Brain microvascular endothelial cell (primary cell): ENCODE data around the gene FAM177A1.
"Not testable (repeated sequence)": the region's sequence is repeated elsewhere in the genome, so short reads cannot be mapped to it uniquely, and the experiment has no call there.

Experiments used
- DNase-seq: peaks from one replicate; pipeline ENCODE4 v3.0.0-alpha.2; 2020
- H3K27ac ChIP-seq: fragments of 250-450 bp; sonication (Bioruptor Pico); 2 replicates; pipeline ENCODE4 v1.5.1; 2020; ENCODE audit warnings: mild to moderate bottlenecking, moderate library complexity
- H3K27me3 ChIP-seq: fragments of 250-450 bp; sonication (Bioruptor Pico); replicated peaks from 2 replicates; pipeline ENCODE4 v1.5.1; 2020; ENCODE audit warnings: mild to moderate bottlenecking
- H3K36me3 ChIP-seq: fragments of 250-450 bp; sonication (Bioruptor Pico); replicated peaks from 2 replicates; pipeline ENCODE4 v1.5.1; 2020; ENCODE audit warnings: mild to moderate bottlenecking
- H3K4me3 ChIP-seq: 2 replicates; pipeline ENCODE4 v1.5.1; 2011; ENCODE audit warnings: low read depth, mild to moderate bottlenecking, control low read depth, low read length, moderate library complexity
- CTCF ChIP-seq: IDR thresholded peaks from 2 replicates; pipeline ENCODE4 v1.5.1; 2011; ENCODE audit warnings: low read depth, mild to moderate bottlenecking, moderate library complexity, low read length, control low read depth, inconsistent platforms; ENCODE audit errors: missing control alignments
- in situ Hi-C: cut with HindIII; loops from 2 replicates; pipeline ENCODE4 v1.10.0; 2017; ENCODE audit warnings: low sequenced_read_pairs, low pct_ligation_motif_present

The FAM177A1 gene

GRCh38 chr14:35020713-35021112 is 25.4 kb upstream of the FAM177A1 start:
- peaks cover 34% of the 10 kb centered on the region for H3K36me3 ChIP-seq
- no peaks in the 10 kb centered on the region for H3K27me3 ChIP-seq
- DNase-seq: no peak
- H3K27ac ChIP-seq: no peak overlapping the region
- TF ChIP-seq CTCF: no peak
- no peak overlapping the region for H3K4me3 ChIP-seq
- in situ Hi-C loops: no loop called here

GRCh38 chr14:35028435-35028834 is 17.6 kb upstream of the FAM177A1 start:
- in situ Hi-C loops: no loop called here
- no peak for TF ChIP-seq CTCF
- Histone ChIP-seq H3K4me3 (no peak overlapping the region), H3K27me3 (no peaks in the 10 kb centered on the region), H3K36me3 (peaks cover 37% of the 10 kb centered on the region), H3K27ac (no peak overlapping the region)
- no peak for DNase-seq

DNA sequence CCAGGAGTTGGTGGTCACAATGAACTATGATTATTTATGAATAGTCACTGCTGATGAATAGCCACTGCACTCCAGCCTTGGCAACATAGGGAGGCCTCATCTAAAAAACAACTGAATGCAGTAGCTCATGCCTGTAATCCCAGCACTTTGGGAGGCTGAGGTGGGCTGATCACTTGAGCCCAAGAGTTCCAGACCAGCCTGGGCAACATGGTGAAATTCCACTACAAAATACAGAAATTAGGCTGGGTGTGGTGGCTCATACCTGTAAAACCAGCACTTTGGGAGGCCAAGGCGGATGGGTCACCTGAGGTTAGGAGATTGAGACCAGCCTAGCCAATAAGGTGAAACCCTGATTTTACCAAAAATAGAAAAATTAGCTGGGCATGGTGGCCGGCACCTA is 13.5 kb upstream of the FAM177A1 start:
- in situ Hi-C loops: no loop called here

DNA sequence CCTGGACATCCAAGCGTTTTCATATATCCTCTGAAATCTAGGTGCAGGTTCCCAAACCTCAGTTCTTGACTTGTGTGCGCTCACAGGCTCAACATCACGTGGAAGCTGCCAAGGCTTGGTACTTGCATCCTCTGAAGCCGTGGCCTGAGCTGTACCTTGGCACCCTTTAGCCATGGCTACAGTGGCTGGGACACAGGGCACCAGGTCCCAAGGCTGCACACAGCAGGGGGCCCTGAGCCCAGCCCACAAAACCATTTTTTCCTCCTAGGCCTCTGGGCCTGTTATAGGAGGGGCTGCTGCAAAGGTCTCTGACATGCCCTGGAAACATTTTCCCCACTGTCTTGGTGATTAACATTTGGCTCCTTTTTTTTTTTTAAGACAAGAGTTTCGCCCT is 11.6 kb upstream of the FAM177A1 start:
- H3K36me3 ChIP-seq: peaks cover 21% of the 10 kb centered on the region
- TF ChIP-seq CTCF: no peak
- DNase-seq: no peak
- no peaks in the 10 kb centered on the region for H3K27me3 ChIP-seq
- in situ Hi-C loops: no loop called here
- no peak overlapping the region for H3K4me3 ChIP-seq
- H3K27ac ChIP-seq: no peak overlapping the region

More for the DNA sequence above, 13.5 kb upstream of the FAM177A1 start:
- no peak for DNase-seq
- H3K36me3 ChIP-seq: peaks cover 28% of the 10 kb centered on the region
- H3K27ac ChIP-seq: no peak overlapping the region
- no peak for TF ChIP-seq CTCF
- H3K27me3 ChIP-seq: no peaks in the 10 kb centered on the region
- H3K4me3 ChIP-seq: no peak overlapping the region

DNA sequence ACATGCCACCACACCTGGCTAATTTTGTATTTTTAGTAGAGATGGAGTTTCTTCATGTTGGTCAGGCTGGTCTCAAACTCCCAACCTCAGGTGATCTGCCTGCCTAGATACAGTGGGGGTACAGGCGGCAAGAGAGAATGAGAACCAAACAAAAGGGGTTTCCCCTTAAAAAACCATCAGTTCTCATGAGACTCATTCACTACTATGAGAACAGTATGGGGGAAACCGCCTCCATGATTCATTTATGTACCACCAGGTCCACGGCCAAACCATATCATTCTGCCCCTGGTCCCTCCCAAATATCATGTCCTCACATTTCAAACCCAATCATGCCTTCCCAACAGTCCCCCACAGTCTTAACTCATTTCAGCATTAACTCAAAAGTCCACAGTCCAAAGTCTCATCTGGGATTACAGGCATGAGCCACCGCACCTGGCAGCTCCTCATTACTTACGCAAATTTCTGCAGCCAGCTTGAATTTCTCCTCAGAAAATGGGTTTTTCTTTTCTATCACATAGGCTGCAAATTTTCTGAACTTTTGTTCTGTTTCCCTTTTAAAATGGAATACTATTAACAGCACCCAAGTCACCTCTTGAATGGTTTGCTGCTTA is 11.0 kb upstream of the FAM177A1 start:
- H3K27ac ChIP-seq, in situ Hi-C loops, DNase-seq, H3K27me3 ChIP-seq, H3K4me3 ChIP-seq: not testable (repeated sequence)
- peaks cover 19% of the 10 kb centered on the region for H3K36me3 ChIP-seq

- H3K27me3 ChIP-seq, H3K36me3 ChIP-seq, H3K4me3 ChIP-seq, DNase-seq, in situ Hi-C loops, H3K27ac ChIP-seq: not testable (repeated sequence)
Observed at GRCh38 chr14:35038312-35038711, 7.8 kb upstream of the FAM177A1 start.

DNA sequence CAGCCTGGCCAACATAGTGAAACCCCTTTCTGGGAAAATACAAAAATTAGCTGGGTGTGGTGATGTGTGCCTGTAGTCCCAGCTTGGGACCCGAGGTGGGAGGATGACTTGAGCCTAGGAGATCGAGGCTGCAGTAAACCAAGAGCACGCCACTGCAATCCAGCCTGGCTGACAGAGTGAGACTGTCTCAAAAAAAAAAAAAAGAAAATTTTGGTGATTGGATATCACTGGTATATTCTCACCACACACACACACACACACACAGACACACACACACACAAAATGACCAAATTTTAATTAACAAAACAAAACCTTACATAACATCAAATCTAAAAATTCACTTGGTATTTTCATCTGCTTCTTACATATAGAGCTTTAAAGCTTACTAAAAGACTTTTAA is 3.4 kb upstream of the FAM177A1 start:
- Histone ChIP-seq H3K4me3 (no peak overlapping the region), H3K27ac (no peak overlapping the region), H3K27me3 (no peaks in the 10 kb centered on the region), H3K36me3 (no peaks in the 10 kb centered on the region)
- DNase-seq: no peak
- TF ChIP-seq CTCF: no peak
- in situ Hi-C loops: no loop called here
